Esophagus squamous epithelium (tissue), 4 donors: Measurements from ENCODE around the gene NHS.

Experiments
- POLR2A ChIP-seq, 4 donors: fragments of 450-650 bp; IDR thresholded peaks; one replicate each; pipeline ENCODE4 v1.6.1; 2017; ENCODE audit warnings: antibody characterized with exemption in 4 of 4, mild to moderate bottlenecking in 4 of 4, moderate library complexity in 3 of 4
- TF ChIP-seq, protein P1 (sequence below), 6 experiments: fragments of 450-650 bp in 4 of 6; fragments of 200-600 bp in 2 of 6; sonication (generic) in 2 of 6; IDR thresholded peaks; one replicate each; pipeline ENCODE4 v1.5.1; 2016 to 2019; ENCODE audit warnings: antibody characterized with exemption in 6 of 6, mild to moderate bottlenecking in 4 of 6, moderate library complexity in 4 of 6

DNA sequence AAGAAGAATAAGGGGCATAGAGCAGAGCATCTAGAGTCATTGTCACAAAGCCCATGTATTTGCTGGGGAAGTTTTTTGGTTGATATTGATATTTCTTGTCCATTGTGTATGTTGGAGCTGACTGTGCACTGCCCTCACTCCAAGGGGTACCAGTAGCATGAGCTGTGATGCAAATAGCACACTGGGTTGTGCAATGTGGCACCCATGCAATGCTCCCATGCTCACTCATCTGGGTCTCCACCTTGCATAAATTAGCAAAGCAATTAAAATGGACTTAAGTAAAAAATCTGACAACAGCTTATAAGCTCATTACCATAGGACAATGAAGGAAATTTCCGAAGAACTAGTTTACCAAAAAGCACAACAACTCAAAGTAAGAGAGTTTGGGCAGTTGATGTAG, 87.9 kb downstream of the NHS start:
- TF ChIP-seq, protein P1, sequence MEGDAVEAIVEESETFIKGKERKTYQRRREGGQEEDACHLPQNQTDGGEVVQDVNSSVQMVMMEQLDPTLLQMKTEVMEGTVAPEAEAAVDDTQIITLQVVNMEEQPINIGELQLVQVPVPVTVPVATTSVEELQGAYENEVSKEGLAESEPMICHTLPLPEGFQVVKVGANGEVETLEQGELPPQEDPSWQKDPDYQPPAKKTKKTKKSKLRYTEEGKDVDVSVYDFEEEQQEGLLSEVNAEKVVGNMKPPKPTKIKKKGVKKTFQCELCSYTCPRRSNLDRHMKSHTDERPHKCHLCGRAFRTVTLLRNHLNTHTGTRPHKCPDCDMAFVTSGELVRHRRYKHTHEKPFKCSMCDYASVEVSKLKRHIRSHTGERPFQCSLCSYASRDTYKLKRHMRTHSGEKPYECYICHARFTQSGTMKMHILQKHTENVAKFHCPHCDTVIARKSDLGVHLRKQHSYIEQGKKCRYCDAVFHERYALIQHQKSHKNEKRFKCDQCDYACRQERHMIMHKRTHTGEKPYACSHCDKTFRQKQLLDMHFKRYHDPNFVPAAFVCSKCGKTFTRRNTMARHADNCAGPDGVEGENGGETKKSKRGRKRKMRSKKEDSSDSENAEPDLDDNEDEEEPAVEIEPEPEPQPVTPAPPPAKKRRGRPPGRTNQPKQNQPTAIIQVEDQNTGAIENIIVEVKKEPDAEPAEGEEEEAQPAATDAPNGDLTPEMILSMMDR (IDR thresholded peaks at IDR 0.05), result no peak
- TF ChIP-seq POLR2A (IDR thresholded peaks at IDR 0.05), result no peak
